ENCODE results near the gene UMPS.
"Not testable (repeated sequence)": the region's sequence is repeated elsewhere in the genome, so short reads cannot be mapped to it uniquely, and the experiment has no call there.

The UMPS gene

GRCh38 chr3:124707656-124708062 is 22.6 kb upstream of the UMPS start:
- no peak for DNase-seq

GRCh38 chr3:124714223-124714853 is 15.9 kb upstream of the UMPS start:
- no peak for DNase-seq

- no peak for DNase-seq
Measured at GRCh38 chr3:124722589-124722988, 7.7 kb upstream of the UMPS start.

DNA sequence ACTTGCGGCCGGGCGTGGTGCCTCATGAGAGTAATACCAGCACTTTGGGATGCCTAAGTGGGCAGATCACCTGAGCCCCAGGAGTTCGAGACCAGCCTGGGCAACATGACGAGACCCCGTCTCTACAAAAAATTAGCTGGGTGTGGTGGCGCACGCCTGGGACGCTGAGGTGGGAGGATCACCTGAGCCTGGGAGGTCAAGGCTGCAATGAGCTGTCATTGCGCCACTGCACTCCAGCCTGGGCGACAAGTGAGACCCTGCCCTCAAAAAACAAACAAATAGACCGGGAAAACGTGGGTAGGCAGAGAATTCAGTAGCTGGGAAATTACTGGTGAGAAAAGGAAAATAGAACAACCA is 667 bp downstream of the UMPS start:
- DNase-seq, result no peak

GRCh38 chr3:124731760-124732159 is 1.5 kb downstream of the UMPS start:
- no peak for DNase-seq

DNA sequence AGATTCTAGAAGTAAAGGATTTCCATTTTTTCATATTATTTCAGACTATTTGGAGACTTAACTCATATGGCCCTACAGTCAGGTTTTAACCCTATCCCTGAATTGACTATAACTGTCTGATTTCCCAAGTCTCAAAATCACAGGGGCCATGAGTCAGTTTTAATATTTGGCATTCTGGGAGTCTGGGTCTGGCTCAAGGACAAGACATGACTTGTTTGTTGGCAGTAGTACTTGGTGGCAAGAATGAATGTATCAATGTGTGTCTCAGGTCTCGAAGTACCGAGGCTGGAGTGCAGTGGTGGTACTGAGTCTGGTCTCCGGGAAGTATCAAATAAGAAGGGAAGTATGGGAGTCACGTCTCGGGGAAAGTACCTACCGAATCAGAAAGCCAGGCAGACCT is 10.8 kb downstream of the UMPS start:
- DNase-seq, result no peak

- DNase-seq, result no peak
Measured at GRCh38 chr3:124745756-124746155, 15.5 kb downstream of the UMPS start.

GRCh38 chr3:124747111-124747981 is 17.1 kb downstream of the UMPS start:
- DNase-seq, result no peak

DNA sequence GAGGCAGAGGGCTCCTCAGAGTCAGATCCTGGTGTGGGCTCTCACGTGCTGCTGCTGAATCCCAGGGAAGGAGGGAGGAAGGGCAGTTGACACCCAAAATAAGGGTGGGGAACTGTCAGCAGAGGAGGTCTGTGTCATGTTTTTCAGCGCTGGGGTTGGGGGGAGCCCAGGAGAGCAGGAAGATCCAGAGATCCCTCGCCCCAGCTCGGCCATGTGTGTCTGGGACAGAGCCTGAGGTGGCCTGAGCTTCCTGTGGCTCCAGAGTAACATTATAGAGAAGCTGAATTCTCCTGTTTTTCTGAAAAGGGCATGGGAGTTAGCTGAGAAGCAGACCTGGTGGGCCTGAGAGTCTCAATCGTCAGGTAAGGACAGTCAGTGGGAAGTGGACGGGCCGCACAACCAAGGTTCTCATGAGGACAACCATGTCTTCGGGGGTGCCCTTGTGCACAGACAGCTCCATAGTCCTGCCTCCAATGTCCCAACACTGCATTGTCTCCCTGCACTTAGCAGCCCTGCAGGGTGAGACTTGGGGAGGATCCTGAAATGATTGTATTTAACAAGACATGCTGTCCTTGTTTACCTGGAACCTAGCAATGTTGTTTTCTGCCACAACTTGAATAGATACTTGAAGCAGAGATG is 18.4 kb downstream of the UMPS start:
- DNase-seq, result no peak

- DNase-seq, result not testable (repeated sequence)
Measured at GRCh38 chr3:124749877-124750276, 19.6 kb downstream of the UMPS start.

- no peak for DNase-seq
Measured at GRCh38 chr3:124751501-124751900, 21.2 kb downstream of the UMPS start.

DNA sequence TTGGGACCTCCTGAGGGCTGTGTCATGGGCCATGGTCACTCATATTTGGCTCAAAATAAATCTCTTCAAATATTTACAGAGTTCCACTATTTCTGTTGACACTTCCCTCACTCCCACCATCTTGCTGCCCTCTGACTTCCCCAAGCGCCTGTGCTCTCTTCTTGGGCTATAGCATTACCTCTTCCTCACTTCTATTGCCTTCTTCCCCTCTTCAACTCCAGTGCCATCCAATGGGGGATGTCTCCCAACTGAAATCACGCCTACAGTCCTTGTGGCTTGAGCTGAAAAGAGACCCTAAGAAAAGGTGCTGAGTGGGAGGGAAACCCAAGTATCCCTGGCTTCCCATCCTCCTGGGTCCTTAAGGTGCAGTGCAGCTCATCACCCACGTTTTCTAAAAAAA is 21.8 kb downstream of the UMPS start:
- DNase-seq, result no peak

DNA sequence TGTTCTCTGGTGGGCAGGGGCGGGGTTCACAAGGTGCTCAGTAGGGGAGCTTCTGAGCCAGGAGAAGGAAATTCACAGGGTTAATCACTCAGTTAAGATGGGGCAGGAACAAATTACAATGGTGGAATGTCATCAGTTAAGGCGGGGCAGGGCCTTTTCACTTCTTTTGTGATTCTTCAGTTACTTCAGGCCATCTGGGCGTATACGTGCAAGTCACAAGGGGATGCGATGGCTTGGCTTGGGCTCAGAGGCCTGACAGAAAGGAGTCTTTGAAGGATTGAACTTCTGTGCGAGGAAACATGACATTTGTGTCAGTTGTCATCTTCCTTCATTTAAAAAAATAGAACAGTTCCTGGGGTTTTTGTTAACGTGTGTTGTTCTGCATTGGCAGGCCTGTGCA is 27.7 kb downstream of the UMPS start:
- DNase-seq, result not testable (repeated sequence)

- no peak for DNase-seq
Measured at GRCh38 chr3:124758851-124759635, 28.8 kb downstream of the UMPS start.

DNA sequence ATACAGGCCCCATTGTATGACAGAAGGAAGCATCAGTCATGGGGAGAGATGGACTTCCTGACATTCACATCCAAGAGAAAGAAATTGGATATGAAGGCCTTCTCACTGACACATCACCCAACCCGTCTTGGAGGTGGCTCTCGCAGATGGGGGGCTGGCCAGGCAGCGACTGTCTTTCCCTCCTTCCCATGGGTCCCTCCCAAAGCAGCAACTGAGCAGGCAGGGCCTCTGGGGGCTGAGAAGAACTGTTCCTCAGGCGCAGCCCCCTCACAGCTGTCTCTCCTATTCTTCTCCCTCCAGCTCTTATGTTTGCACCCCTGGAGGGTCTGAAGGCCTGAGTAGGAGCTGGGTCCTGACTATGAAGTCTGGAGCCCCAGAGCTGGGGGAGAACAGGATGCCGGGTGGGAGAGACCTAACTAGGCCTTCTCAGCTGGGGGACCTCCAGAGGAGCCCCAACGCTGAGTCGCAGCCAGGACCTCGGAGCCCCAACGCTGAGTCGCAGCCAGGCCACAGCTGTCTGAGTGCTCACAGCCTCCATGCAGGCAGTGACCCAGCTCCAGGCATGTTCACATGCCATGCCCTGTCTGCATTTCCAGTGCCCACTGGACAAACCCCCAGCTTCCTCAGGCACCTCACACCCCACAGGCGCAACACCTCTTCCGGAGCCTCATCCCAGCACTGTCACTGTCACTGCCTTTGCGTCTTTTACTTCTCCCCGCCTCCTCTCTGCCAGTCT is 29.6 kb downstream of the UMPS start:
- no peak for DNase-seq

- no peak for DNase-seq
Measured at GRCh38 chr3:124760601-124761000, 30.3 kb downstream of the UMPS start.

- peak; percentile 87 for DNase-seq
Measured at GRCh38 chr3:124761250-124761796, 31.1 kb downstream of the UMPS start.

DNA sequence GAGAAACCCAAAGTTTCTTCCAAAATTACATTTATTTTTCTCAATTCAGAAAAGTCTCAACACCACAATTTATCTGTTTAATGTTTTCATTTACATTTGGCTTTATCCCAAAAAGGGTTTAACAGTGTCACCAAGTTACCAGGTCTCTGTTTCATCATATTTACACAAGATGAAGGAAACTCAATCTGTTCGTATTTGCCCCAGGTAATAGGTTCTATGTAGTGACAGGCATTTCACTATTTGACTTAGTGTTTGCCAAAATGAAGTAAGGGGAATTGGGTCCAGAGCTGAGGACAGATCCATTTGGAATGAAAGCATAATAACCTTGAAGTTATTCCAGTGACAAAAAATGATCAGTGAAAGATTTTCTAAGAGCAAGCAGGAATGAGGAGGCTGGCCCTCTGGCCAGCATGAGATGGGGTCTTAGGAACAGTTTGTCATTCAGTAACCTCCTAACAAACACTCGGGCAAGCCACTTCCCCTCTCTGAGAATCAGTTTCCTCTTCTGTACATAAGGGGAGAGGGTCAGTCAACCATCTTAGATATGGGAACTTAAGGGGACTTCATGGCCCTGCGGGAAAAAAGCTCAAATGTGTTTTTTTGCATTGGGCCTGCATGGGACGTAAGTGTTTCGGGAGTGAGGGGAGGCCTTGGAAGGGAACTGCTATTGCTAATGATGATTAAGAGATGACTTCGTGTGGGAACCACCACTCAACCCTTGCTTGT is 31.8 kb downstream of the UMPS start:
- no peak for DNase-seq

DNA sequence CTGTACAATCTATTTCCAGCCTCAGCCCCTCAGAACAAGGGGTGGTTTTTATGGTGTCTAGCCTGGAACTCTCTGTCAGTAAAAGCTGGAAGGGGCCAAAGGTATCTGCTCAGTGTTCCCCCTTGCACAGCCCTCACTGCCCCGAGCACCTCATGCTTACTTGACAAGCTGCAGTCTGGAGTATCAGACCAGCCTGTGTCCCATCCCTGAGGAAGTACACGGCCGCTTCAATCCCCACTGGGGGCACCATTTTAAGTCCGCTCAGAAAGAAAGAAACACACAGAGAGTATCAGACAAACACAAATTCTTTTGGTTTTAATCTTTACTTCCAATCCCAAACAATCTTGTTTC is 32.4 kb downstream of the UMPS start:
- no peak for DNase-seq

DNA sequence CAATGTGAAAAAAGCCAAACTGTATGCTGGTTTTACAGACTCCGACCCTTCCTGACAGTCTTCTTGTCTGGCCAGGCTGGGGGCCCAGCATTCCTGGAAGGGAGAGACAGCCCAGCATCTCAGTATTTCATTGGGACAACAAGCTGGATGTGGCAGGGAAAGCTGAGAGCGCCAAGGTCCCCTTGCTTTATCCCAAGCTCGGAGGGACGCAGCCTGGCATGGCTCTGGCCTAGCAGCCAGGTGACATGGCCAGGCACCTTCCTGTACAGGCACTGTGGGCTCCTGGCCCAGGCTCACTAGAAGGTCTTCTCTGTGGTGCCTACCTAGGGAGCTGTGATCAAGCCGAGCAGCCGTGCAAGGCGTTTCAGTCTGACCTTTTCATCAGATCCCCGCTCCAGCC is 33.0 kb downstream of the UMPS start:
- DNase-seq, result no peak

DNA sequence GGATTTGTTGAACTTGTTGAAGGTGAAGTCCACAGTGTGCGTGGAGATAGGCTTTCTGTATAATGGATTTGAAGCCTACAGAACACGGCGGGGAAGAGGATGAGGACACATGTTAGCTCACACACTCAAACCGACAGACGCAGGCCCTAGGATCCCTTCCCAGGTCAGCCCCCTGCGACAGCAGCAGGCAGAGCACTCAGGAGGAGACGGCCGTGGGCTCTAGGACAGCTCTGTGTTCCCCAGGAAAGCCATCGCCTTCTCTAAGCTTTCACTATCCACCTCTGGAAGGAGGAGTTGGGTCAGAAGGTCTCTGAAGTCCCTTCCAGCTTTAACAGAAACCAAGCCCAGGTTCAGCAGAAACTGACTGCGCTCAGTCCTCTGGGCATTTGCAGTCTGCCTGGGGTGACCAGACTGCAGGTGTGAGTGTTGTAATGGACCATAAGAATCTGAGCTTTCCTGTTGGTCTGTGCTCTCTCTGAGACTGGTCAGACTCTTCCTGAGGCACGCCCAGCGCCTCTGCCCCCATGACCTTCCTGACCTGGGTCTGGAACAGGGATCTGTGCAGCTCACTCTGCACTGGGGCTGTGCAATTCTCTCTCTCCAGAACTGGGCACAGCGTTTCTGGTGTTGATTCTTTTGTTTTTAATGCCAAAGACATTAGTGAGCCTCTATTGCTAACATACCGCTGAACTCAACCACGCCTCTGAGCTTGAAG is 33.5 kb downstream of the UMPS start:
- no peak for DNase-seq
